ENCODE results near the gene NEXN.

DNA sequence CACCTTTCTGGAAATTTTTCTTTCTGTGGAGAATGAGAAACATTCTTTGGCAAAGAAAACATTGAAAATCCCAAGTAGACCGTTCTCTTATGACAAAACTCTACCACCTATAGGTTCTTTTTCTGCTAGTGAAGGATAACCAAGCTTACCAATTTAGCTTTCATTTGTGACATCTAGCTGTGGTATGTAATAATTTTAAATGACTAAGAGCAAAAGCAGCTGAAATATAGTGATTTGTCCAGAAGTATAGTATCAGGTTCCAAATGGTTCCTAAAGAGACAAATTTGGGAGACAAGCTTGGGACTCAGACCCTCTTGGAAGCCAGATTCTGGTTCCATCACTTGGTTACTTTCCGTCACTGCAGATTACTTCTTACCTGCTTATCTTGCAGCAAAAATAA lies 66.1 kb downstream of the NEXN start:
- TF ChIP-seq, protein P1, sequence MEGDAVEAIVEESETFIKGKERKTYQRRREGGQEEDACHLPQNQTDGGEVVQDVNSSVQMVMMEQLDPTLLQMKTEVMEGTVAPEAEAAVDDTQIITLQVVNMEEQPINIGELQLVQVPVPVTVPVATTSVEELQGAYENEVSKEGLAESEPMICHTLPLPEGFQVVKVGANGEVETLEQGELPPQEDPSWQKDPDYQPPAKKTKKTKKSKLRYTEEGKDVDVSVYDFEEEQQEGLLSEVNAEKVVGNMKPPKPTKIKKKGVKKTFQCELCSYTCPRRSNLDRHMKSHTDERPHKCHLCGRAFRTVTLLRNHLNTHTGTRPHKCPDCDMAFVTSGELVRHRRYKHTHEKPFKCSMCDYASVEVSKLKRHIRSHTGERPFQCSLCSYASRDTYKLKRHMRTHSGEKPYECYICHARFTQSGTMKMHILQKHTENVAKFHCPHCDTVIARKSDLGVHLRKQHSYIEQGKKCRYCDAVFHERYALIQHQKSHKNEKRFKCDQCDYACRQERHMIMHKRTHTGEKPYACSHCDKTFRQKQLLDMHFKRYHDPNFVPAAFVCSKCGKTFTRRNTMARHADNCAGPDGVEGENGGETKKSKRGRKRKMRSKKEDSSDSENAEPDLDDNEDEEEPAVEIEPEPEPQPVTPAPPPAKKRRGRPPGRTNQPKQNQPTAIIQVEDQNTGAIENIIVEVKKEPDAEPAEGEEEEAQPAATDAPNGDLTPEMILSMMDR (IDR thresholded peaks at IDR 0.05) = no peak
- no peak for TF ChIP-seq POLR2A (IDR thresholded peaks at IDR 0.05)
